ENCODE results near the gene DDX41.

Gene DDX41

DNA sequence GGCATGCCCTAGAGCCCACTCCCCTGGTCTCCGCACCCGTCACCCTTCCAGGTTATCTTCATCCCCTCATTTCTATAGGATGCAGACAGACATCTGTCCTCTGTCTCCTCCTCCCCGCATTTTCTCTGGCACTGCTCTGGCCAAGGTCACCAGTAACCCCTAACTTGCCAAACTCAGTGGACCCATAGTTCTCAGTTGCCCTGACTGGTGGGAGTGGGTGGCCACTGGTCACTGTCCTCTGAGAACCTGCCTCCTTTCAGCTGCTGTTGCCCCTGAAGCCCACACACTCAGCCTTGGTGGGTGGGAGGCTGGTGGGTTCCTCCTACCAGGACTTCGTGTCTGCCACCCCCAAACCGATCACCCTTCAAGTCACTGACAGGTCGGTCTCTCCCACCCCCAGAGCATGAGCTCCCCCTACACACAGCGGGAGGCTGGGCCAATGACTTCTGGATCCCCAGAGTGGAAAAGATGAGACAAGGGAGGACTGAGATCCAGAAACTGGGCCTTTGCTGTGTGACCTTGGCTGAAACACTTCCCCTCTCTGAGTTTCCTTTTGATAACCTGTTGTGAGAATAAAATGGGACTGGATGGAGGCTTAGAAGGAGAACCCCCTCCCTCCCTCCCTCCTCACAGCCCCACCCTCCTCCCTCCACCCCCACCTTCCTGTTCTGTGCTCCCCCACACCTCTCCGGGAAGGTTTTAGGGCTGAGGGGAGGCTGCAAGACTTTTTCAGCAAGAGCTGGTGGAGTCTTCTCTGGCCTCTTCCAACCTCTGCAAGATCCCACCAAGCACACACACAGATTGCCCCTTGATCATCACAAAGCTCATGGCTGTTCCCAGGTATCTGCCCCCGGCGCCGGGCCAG, 41.0 kb downstream of the DDX41 start:
- DNase-seq (ENCODE audit: low read depth) = no peak
- H3K9me3 ChIP-seq (ENCODE audit: control insufficient read depth, low read length) = no peaks in the 10 kb centered on the region
- no peaks in the 10 kb centered on the region for H3K27me3 ChIP-seq (replicated peaks; ENCODE audit: control insufficient read depth, insufficient read depth, low read length)
- no peaks in the 10 kb centered on the region for H3K36me3 ChIP-seq (ENCODE audit: control insufficient read depth, insufficient read depth, low read length, severe bottlenecking)
- H3K4me3 ChIP-seq (ENCODE audit: low read length) = no peak overlapping the region
- H3K9ac ChIP-seq (ENCODE audit: low read length) = no peak overlapping the region
- peaks cover 53% of the 10 kb centered on the region for H3K4me1 ChIP-seq (ENCODE audit: control insufficient read depth, insufficient read depth, low read length)

DNA sequence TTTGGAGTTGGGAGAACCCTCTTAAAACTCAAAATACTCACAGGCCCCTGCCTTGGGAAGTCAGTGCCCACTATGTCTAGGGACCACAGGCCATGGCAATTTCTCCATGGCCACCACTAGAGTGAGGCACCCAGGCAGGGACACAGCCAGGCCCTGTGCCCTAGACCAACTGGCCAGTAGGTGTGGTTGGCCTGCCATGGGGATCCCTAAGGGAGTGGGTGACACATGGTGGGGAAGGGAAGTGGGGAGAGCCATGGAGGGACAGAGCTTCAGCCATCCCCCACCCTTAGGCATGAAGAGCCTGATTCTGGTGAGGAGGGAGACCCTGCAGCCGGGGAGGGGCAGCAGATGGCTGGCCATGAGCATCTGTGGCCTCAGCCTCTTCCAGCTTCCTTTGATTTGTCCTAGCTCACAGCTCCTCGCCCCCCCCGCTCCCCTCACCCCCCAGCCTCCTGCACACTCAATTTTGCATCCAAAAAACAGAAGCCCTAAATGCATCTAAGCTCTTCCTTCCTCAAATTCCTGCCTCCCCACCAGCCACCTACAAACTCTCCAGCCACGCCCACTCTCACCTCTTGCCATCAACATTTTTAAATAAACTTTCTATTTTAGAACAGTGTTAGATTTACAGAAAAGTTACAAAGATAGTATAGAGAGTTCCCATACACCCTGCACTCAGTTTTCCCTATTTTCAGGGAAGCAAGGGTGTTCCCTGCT, 41.8 kb downstream of the DDX41 start:
- Histone ChIP-seq H3K4me3 (ENCODE audit: low read length) (no peak overlapping the region), H3K9ac (ENCODE audit: low read length) (no peak overlapping the region), H3K4me1 (ENCODE audit: control insufficient read depth, insufficient read depth, low read length) (peaks cover 57% of the 10 kb centered on the region), H3K9me3 (ENCODE audit: control insufficient read depth, low read length) (no peaks in the 10 kb centered on the region), H3K27me3 (replicated peaks; ENCODE audit: control insufficient read depth, insufficient read depth, low read length) (no peaks in the 10 kb centered on the region), H3K36me3 (ENCODE audit: control insufficient read depth, insufficient read depth, low read length, severe bottlenecking) (no peaks in the 10 kb centered on the region)
- peak; percentile 21 for DNase-seq (ENCODE audit: low read depth)

GRCh38 chr5:177474002-177474476, 42.7 kb downstream of the DDX41 start:
- Histone ChIP-seq H3K4me1 (ENCODE audit: control insufficient read depth, insufficient read depth, low read length) (peaks cover 57% of the 10 kb centered on the region), H3K36me3 (ENCODE audit: control insufficient read depth, insufficient read depth, low read length, severe bottlenecking) (no peaks in the 10 kb centered on the region), H3K9ac (ENCODE audit: low read length) (peak overlapping the region; percentile 46), H3K9me3 (ENCODE audit: control insufficient read depth, low read length) (no peaks in the 10 kb centered on the region), H3K4me3 (ENCODE audit: low read length) (no peak overlapping the region), H3K27me3 (replicated peaks; ENCODE audit: control insufficient read depth, insufficient read depth, low read length) (no peaks in the 10 kb centered on the region)
- DNase-seq (ENCODE audit: low read depth) = no peak

GRCh38 chr5:177473443-177474001, 43.2 kb downstream of the DDX41 start, which contains the start of gene DBN1:
Gene DBN1, minus strand, starts transcription at chr5:177473634. Its CDS starts 113 bp downstream, at chr5:177473521.
- DNase-seq (ENCODE audit: low read depth) = peak; percentile 87
- H3K4me3 ChIP-seq (ENCODE audit: low read length) = peak within 1 kb of the TSS; percentile 82
- peak within 1 kb of the TSS; percentile 87 for H3K9ac ChIP-seq (ENCODE audit: low read length)
- peaks cover 55% of the 10 kb centered on the region for H3K4me1 ChIP-seq (ENCODE audit: control insufficient read depth, insufficient read depth, low read length)
- no peaks in the 10 kb centered on the region for H3K9me3 ChIP-seq (ENCODE audit: control insufficient read depth, low read length)
- H3K36me3 ChIP-seq (ENCODE audit: control insufficient read depth, insufficient read depth, low read length, severe bottlenecking) = no peaks in the 10 kb centered on the region
- no peaks in the 10 kb centered on the region for H3K27me3 ChIP-seq (replicated peaks; ENCODE audit: control insufficient read depth, insufficient read depth, low read length)

DNA sequence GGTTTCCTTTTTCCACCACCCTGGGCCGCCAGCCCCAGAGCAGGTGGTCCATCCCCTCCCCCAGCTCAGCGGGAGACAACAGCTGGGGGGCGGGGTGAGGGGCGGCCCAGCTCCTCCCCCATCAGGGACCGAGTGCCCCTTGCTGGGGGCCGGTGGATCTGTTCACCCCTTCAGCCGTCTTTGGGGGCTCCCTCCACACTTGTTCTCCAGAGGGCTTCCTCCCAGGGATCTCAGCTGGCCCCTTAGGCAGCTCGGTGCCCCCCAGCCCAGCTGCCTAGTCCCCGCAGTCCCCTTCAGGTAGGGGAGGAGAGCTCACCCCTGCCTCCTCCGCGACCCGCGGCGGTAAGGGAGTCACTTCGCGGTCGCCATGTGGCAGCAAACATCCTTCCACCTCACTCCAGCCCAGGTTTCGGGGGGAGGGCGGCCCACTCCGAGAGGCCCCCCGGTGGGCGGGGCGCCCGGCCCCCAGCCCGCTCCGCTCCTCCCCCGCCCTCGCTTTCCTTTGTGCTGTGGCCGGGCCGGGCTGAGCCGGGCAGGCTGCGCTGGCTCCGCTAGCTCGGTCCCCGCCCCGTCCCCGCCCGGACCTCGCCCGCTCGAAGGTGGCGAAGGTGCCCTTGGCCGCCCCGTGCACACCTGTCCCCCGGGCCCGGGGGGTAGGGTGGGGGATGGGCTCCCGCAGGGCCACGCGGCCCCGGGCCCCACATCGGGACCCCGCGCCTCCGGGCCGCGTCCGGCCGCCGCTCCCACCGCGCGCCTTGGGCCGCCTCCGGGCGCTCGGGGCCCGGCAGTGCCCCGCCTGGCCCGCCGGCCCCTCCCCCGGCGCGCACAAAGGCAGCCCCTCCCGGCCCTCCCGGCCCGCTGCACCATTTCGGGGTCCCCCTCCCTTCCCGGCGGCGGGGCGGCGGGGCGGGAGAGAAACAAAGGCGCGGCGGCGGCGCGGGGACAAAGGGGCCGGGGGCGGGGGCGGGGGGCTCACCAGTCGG, 44.0 kb downstream of the DDX41 start:
- Histone ChIP-seq H3K27me3 (replicated peaks; ENCODE audit: control insufficient read depth, insufficient read depth, low read length) (no peaks in the 10 kb centered on the region), H3K4me1 (ENCODE audit: control insufficient read depth, insufficient read depth, low read length) (peaks cover 53% of the 10 kb centered on the region), H3K36me3 (ENCODE audit: control insufficient read depth, insufficient read depth, low read length, severe bottlenecking) (peaks cover under 1% of the 10 kb centered on the region), H3K4me3 (ENCODE audit: low read length) (peak overlapping the region; percentile 82), H3K9ac (ENCODE audit: low read length) (peak overlapping the region; percentile 87), H3K9me3 (ENCODE audit: control insufficient read depth, low read length) (no peaks in the 10 kb centered on the region)
- DNase-seq (ENCODE audit: low read depth) = peak; percentile 66

GRCh38 chr5:177471610-177472356, 45.0 kb downstream of the DDX41 start:
- Histone ChIP-seq H3K9ac (ENCODE audit: low read length) (peak overlapping the region; percentile 87), H3K4me1 (ENCODE audit: control insufficient read depth, insufficient read depth, low read length) (peaks cover 48% of the 10 kb centered on the region), H3K27me3 (replicated peaks; ENCODE audit: control insufficient read depth, insufficient read depth, low read length) (no peaks in the 10 kb centered on the region), H3K4me3 (ENCODE audit: low read length) (peak overlapping the region; percentile 82), H3K9me3 (ENCODE audit: control insufficient read depth, low read length) (no peaks in the 10 kb centered on the region), H3K36me3 (ENCODE audit: control insufficient read depth, insufficient read depth, low read length, severe bottlenecking) (peaks cover 11% of the 10 kb centered on the region)
- DNase-seq (ENCODE audit: low read depth) = peak; percentile 45

DNA sequence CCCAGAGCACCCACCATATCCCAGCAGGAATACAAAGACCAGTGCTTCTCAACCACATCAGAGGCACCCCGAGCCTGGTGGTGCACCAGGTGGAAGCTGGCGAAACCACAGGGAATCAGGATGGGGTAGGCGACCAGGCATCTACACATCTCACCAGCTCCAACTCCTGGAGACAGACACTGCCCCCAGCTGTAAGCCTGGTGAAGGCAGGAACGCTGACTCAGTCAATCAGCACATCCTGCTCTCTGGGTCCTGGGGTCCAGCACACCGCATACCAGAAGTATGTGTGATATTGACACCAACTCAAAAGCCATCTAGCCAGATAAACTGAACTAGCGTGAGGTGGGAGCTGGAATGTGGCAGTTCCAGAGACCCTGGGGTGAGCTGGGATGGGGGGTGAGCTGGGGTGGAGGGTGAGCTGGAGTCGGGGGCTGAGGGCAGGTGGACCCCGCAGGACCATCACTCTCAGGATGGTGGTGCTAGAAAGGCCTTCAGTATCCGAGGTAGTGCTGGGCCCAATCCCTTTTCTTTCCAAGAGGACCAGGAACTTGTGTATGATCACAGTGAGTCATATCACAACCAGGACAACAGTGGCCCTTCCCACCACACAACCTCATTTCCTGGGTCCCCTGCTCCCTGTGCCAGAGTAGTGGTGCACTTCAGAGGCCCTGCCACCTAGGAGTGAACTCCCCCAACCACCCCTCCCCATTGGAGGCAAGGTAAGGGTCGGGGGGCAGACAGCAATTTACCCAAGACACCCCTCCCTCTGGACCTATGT, 45.8 kb downstream of the DDX41 start:
- Histone ChIP-seq H3K4me1 (ENCODE audit: control insufficient read depth, insufficient read depth, low read length) (peaks cover 44% of the 10 kb centered on the region), H3K9ac (ENCODE audit: low read length) (peak overlapping the region; percentile 87), H3K27me3 (replicated peaks; ENCODE audit: control insufficient read depth, insufficient read depth, low read length) (no peaks in the 10 kb centered on the region), H3K4me3 (ENCODE audit: low read length) (peak overlapping the region; percentile 82), H3K9me3 (ENCODE audit: control insufficient read depth, low read length) (no peaks in the 10 kb centered on the region), H3K36me3 (ENCODE audit: control insufficient read depth, insufficient read depth, low read length, severe bottlenecking) (peaks cover 19% of the 10 kb centered on the region)
- DNase-seq (ENCODE audit: low read depth) = peak; percentile 31

- DNase-seq (ENCODE audit: low read depth) = no peak
- no peak overlapping the region for H3K4me3 ChIP-seq (ENCODE audit: low read length)
- peaks cover 29% of the 10 kb centered on the region for H3K36me3 ChIP-seq (ENCODE audit: control insufficient read depth, insufficient read depth, low read length, severe bottlenecking)
- H3K9me3 ChIP-seq (ENCODE audit: control insufficient read depth, low read length) = no peaks in the 10 kb centered on the region
- H3K27me3 ChIP-seq (replicated peaks; ENCODE audit: control insufficient read depth, insufficient read depth, low read length) = no peaks in the 10 kb centered on the region
- H3K4me1 ChIP-seq (ENCODE audit: control insufficient read depth, insufficient read depth, low read length) = peaks cover 44% of the 10 kb centered on the region
- H3K9ac ChIP-seq (ENCODE audit: low read length) = peak overlapping the region; percentile 57
Measured at GRCh38 chr5:177469750-177470525, 46.8 kb downstream of the DDX41 start.
